Hepatocyte (in vitro differentiated cells): ENCODE data around the gene LDLRAD4.

Experiments used
- EZH2 ChIP-seq: fragments of 200-600 bp; sonication (generic); IDR thresholded peaks from 2 replicates; pipeline ENCODE4 v1.6.1; 2016; ENCODE audit warnings: antibody characterized with exemption, mild to moderate bottlenecking, borderline replicate concordance
- EZH2phosphoT487 ChIP-seq: fragments of 200-600 bp; sonication (generic); IDR thresholded peaks from one replicate; pipeline ENCODE4 v1.6.1; 2018; ENCODE audit warnings: antibody characterized with exemption, mild to moderate bottlenecking, low read depth, moderate library complexity; ENCODE audit not compliant: unreplicated experiment, severe bottlenecking
- TF ChIP-seq, protein P1 (sequence below): fragments of 200-600 bp; sonication (generic); IDR thresholded peaks from 2 replicates; pipeline ENCODE4 v1.5.1; 2016; ENCODE audit warnings: antibody characterized with exemption, mild to moderate bottlenecking; ENCODE audit not compliant: poor library complexity

DNA sequence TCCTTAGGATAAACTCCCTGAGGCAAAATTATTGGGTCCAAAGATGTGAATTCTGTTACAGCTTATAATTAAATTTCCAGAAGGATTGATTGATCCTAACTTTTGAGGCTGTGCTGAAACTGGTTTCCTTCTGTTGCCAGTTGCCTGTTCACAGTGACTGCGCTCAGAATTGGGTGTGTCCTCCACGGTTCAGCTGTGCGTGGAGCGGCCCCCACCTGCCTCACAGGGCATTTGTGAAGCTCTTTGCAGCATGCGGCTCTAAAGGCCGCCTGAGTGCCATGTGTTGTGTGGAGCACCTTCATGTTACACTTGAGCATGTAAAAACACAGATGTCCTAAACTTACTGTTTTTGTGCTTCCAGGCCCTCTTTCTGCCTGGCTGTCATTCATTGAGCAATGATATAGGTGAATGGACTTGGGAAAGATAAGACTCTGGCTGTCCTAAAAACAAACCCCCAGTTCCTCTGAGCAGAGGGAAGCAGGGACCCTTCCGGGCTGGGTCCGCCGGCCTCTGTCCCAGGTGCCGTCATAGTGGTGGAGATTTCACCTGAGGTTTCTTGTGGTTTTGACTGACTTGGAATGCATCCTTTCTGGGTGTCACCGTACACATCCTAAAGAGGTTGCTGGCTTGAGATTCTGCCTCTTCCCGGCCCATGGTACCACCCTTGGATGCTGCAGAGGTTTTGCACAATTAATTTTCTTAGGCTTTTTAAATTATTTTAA lies 173.6 kb downstream of the LDLRAD4 start:
- TF ChIP-seq, protein P1, sequence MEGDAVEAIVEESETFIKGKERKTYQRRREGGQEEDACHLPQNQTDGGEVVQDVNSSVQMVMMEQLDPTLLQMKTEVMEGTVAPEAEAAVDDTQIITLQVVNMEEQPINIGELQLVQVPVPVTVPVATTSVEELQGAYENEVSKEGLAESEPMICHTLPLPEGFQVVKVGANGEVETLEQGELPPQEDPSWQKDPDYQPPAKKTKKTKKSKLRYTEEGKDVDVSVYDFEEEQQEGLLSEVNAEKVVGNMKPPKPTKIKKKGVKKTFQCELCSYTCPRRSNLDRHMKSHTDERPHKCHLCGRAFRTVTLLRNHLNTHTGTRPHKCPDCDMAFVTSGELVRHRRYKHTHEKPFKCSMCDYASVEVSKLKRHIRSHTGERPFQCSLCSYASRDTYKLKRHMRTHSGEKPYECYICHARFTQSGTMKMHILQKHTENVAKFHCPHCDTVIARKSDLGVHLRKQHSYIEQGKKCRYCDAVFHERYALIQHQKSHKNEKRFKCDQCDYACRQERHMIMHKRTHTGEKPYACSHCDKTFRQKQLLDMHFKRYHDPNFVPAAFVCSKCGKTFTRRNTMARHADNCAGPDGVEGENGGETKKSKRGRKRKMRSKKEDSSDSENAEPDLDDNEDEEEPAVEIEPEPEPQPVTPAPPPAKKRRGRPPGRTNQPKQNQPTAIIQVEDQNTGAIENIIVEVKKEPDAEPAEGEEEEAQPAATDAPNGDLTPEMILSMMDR = no peak
- TF ChIP-seq EZH2 (no peak), EZH2phosphoT487 (no peak)
